ENCODE results near the gene ITM2C.

The ITM2C gene

GRCh38 chr2:230899786-230900185 is 35.0 kb downstream of the ITM2C start:
- Histone ChIP-seq H3K9ac (ENCODE audit: low read depth, low read length, poor library complexity) (no peak overlapping the region), H2AFZ (ENCODE audit: low read length) (no peak overlapping the region), H3K4me1 (ENCODE audit: control insufficient read depth in 2 of 2, insufficient read depth in 1 of 2, low read depth in 1 of 2, low read length in 2 of 2) (peaks cover 6 to 17% of the 10 kb centered on the region in 2 donors), H3K36me3 (replicated peaks in 1 of 2; ENCODE audit: control insufficient read depth in 2 of 2, insufficient read depth in 2 of 2, low read length in 2 of 2) (no peaks in the 10 kb centered on the region), H3K4ac (ENCODE audit: low read length) (no peak overlapping the region), H2BK15ac (ENCODE audit: low read length) (no peak overlapping the region), H3K4me3 (ENCODE audit: low read length in 2 of 2) (no peak overlapping the region), H4K91ac (ENCODE audit: low read depth, low read length, poor library complexity) (no peak overlapping the region), H2BK5ac (ENCODE audit: low read length) (no peak overlapping the region), H3K79me1 (ENCODE audit: low read depth, low read length) (no peaks in the 10 kb centered on the region), H3K18ac (ENCODE audit: low read length) (no peak overlapping the region), H2AK5ac (ENCODE audit: low read depth, low read length) (no peak overlapping the region), H3K27ac (replicated peaks; ENCODE audit: low read length) (no peak overlapping the region), H2BK120ac (ENCODE audit: low read depth, low read length) (no peak overlapping the region), H2BK12ac (ENCODE audit: low read length) (no peak overlapping the region), H3K14ac (ENCODE audit: low read length) (no peak overlapping the region), H3K9me3 (replicated peaks in 1 of 2; ENCODE audit: control insufficient read depth in 2 of 2, insufficient read depth in 1 of 2, low read depth in 1 of 2, low read length in 2 of 2) (no peaks in the 10 kb centered on the region), H3K27me3 (ENCODE audit: control insufficient read depth in 3 of 3, insufficient read depth in 3 of 3, low read depth in 1 of 3, low read length in 3 of 3) (peaks cover 0 to 2% (median 0%) of the 10 kb centered on the region in 3 experiments), H3K23ac (ENCODE audit: low read depth, low read length, poor library complexity) (no peak overlapping the region), H3K4me2 (ENCODE audit: insufficient read depth, low read length, poor library complexity, severe bottlenecking) (no peak overlapping the region), H4K8ac (ENCODE audit: low read depth, low read length) (no peak overlapping the region)
- WGBS, 2 donors (ENCODE audit: extremely low coverage in 2 of 2, insufficient read length in 2 of 2, insufficient replicate concordance in 1 of 2), result no CpG with 5 or more reads among the region's 4 CpGs
- DNase-seq (ENCODE audit: low spot score), result no peak

GRCh38 chr2:230900336-230900995 is 35.7 kb downstream of the ITM2C start:
- H2BK12ac ChIP-seq (ENCODE audit: low read length), result no peak overlapping the region
- H3K23ac ChIP-seq (ENCODE audit: low read depth, low read length, poor library complexity), result no peak overlapping the region
- no CpG with 5 or more reads among the region's 10 CpGs for WGBS, 2 donors (ENCODE audit: extremely low coverage in 2 of 2, insufficient read length in 2 of 2, insufficient replicate concordance in 1 of 2)
- no peak overlapping the region for H2AFZ ChIP-seq (ENCODE audit: low read length)
- peaks cover 0 to 2% (median 0%) of the 10 kb centered on the region in 3 experiments for H3K27me3 ChIP-seq (ENCODE audit: control insufficient read depth in 3 of 3, insufficient read depth in 3 of 3, low read depth in 1 of 3, low read length in 3 of 3)
- H3K4me2 ChIP-seq (ENCODE audit: insufficient read depth, low read length, poor library complexity, severe bottlenecking), result no peak overlapping the region
- no peak overlapping the region for H3K14ac ChIP-seq (ENCODE audit: low read length)
- H2AK5ac ChIP-seq (ENCODE audit: low read depth, low read length), result no peak overlapping the region
- no peak overlapping the region for H3K4ac ChIP-seq (ENCODE audit: low read length)
- DNase-seq (ENCODE audit: low spot score), result no peak
- H3K4me1 ChIP-seq (ENCODE audit: control insufficient read depth in 2 of 2, insufficient read depth in 1 of 2, low read depth in 1 of 2, low read length in 2 of 2), result peaks cover 10 to 24% of the 10 kb centered on the region in 2 donors
- no peak overlapping the region for H3K18ac ChIP-seq (ENCODE audit: low read length)
- no peak overlapping the region for H3K4me3 ChIP-seq (ENCODE audit: low read length in 2 of 2)
- no peak overlapping the region for H2BK15ac ChIP-seq (ENCODE audit: low read length)
- H2BK120ac ChIP-seq (ENCODE audit: low read depth, low read length), result no peak overlapping the region
- H4K8ac ChIP-seq (ENCODE audit: low read depth, low read length), result no peak overlapping the region
- H2BK5ac ChIP-seq (ENCODE audit: low read length), result peak overlapping the region; percentile 19
- no peaks in the 10 kb centered on the region for H3K36me3 ChIP-seq (replicated peaks in 1 of 2; ENCODE audit: control insufficient read depth in 2 of 2, insufficient read depth in 2 of 2, low read length in 2 of 2)
- no peak overlapping the region for H3K27ac ChIP-seq (replicated peaks; ENCODE audit: low read length)
- H3K9me3 ChIP-seq (replicated peaks in 1 of 2; ENCODE audit: control insufficient read depth in 2 of 2, insufficient read depth in 1 of 2, low read depth in 1 of 2, low read length in 2 of 2), result no peaks in the 10 kb centered on the region
- H3K9ac ChIP-seq (ENCODE audit: low read depth, low read length, poor library complexity), result no peak overlapping the region
- no peak overlapping the region for H4K91ac ChIP-seq (ENCODE audit: low read depth, low read length, poor library complexity)
- no peaks in the 10 kb centered on the region for H3K79me1 ChIP-seq (ENCODE audit: low read depth, low read length)

- H3K14ac ChIP-seq (ENCODE audit: low read length), result no peak overlapping the region
- peaks cover 12 to 28% of the 10 kb centered on the region in 2 donors for H3K4me1 ChIP-seq (ENCODE audit: control insufficient read depth in 2 of 2, insufficient read depth in 1 of 2, low read depth in 1 of 2, low read length in 2 of 2)
- no peak overlapping the region for H3K23ac ChIP-seq (ENCODE audit: low read depth, low read length, poor library complexity)
- H3K9me3 ChIP-seq (replicated peaks in 1 of 2; ENCODE audit: control insufficient read depth in 2 of 2, insufficient read depth in 1 of 2, low read depth in 1 of 2, low read length in 2 of 2), result no peaks in the 10 kb centered on the region
- no peaks in the 10 kb centered on the region for H3K36me3 ChIP-seq (replicated peaks in 1 of 2; ENCODE audit: control insufficient read depth in 2 of 2, insufficient read depth in 2 of 2, low read length in 2 of 2)
- H3K79me1 ChIP-seq (ENCODE audit: low read depth, low read length), result no peaks in the 10 kb centered on the region
- no peak overlapping the region for H3K18ac ChIP-seq (ENCODE audit: low read length)
- DNase-seq (ENCODE audit: low spot score), result no peak
- no peak overlapping the region for H3K4ac ChIP-seq (ENCODE audit: low read length)
- WGBS, 2 donors (ENCODE audit: extremely low coverage in 2 of 2, insufficient read length in 2 of 2, insufficient replicate concordance in 1 of 2), result no CpG with 5 or more reads among the region's 5 CpGs
- peaks cover 0 to 2% (median 0%) of the 10 kb centered on the region in 3 experiments for H3K27me3 ChIP-seq (ENCODE audit: control insufficient read depth in 3 of 3, insufficient read depth in 3 of 3, low read depth in 1 of 3, low read length in 3 of 3)
- H3K9ac ChIP-seq (ENCODE audit: low read depth, low read length, poor library complexity), result no peak overlapping the region
- no peak overlapping the region for H4K91ac ChIP-seq (ENCODE audit: low read depth, low read length, poor library complexity)
- no peak overlapping the region for H3K4me2 ChIP-seq (ENCODE audit: insufficient read depth, low read length, poor library complexity, severe bottlenecking)
- H2AK5ac ChIP-seq (ENCODE audit: low read depth, low read length), result no peak overlapping the region
- no peak overlapping the region for H2AFZ ChIP-seq (ENCODE audit: low read length)
- H3K27ac ChIP-seq (replicated peaks; ENCODE audit: low read length), result no peak overlapping the region
- H2BK5ac ChIP-seq (ENCODE audit: low read length), result no peak overlapping the region
- H2BK12ac ChIP-seq (ENCODE audit: low read length), result peak overlapping the region; percentile 49
- H4K8ac ChIP-seq (ENCODE audit: low read depth, low read length), result no peak overlapping the region
- H3K4me3 ChIP-seq (ENCODE audit: low read length in 2 of 2), result no peak overlapping the region
- H2BK120ac ChIP-seq (ENCODE audit: low read depth, low read length), result no peak overlapping the region
- no peak overlapping the region for H2BK15ac ChIP-seq (ENCODE audit: low read length)
Measured at GRCh38 chr2:230901006-230901405, 36.3 kb downstream of the ITM2C start.

- Histone ChIP-seq H3K4me2 (ENCODE audit: insufficient read depth, low read length, poor library complexity, severe bottlenecking) (no peak overlapping the region), H2AK5ac (ENCODE audit: low read depth, low read length) (no peak overlapping the region), H2AFZ (ENCODE audit: low read length) (no peak overlapping the region), H2BK12ac (ENCODE audit: low read length) (no peak overlapping the region), H3K14ac (ENCODE audit: low read length) (no peak overlapping the region), H3K23ac (ENCODE audit: low read depth, low read length, poor library complexity) (peak overlapping the region; percentile 31), H3K27ac (replicated peaks; ENCODE audit: low read length) (no peak overlapping the region), H3K9ac (ENCODE audit: low read depth, low read length, poor library complexity) (no peak overlapping the region), H2BK120ac (ENCODE audit: low read depth, low read length) (no peak overlapping the region), H3K36me3 (replicated peaks in 1 of 2; ENCODE audit: control insufficient read depth in 2 of 2, insufficient read depth in 2 of 2, low read length in 2 of 2) (no peaks in the 10 kb centered on the region), H3K79me1 (ENCODE audit: low read depth, low read length) (no peaks in the 10 kb centered on the region), H3K27me3 (ENCODE audit: control insufficient read depth in 3 of 3, insufficient read depth in 3 of 3, low read depth in 1 of 3, low read length in 3 of 3) (peaks cover 0 to 2% (median 0%) of the 10 kb centered on the region in 3 experiments), H3K4me1 (ENCODE audit: control insufficient read depth in 2 of 2, insufficient read depth in 1 of 2, low read depth in 1 of 2, low read length in 2 of 2) (peaks cover 12 to 28% of the 10 kb centered on the region in 2 donors), H3K4ac (ENCODE audit: low read length) (no peak overlapping the region), H2BK5ac (ENCODE audit: low read length) (no peak overlapping the region), H3K9me3 (replicated peaks in 1 of 2; ENCODE audit: control insufficient read depth in 2 of 2, insufficient read depth in 1 of 2, low read depth in 1 of 2, low read length in 2 of 2) (no peaks in the 10 kb centered on the region), H2BK15ac (ENCODE audit: low read length) (no peak overlapping the region), H4K8ac (ENCODE audit: low read depth, low read length) (no peak overlapping the region), H4K91ac (ENCODE audit: low read depth, low read length, poor library complexity) (no peak overlapping the region), H3K18ac (ENCODE audit: low read length) (no peak overlapping the region), H3K4me3 (ENCODE audit: low read length in 2 of 2) (no peak overlapping the region)
- peak; percentile 54 for DNase-seq (ENCODE audit: low spot score)
- no CpG with 5 or more reads among the region's 8 CpGs for WGBS, 2 donors (ENCODE audit: extremely low coverage in 2 of 2, insufficient read length in 2 of 2, insufficient replicate concordance in 1 of 2)
Measured at GRCh38 chr2:230902180-230902899, 37.6 kb downstream of the ITM2C start.
